ENCODE measurements around the gene PLA2G7.

Gene PLA2G7

GRCh38 chr6:46687619-46688097 is 47.5 kb downstream of the PLA2G7 start, which contains the start of gene TDRD6:
TSS of gene TDRD6 (plus strand) at chr6:46687885. CDS start at chr6:46688129, 244 bp downstream.
- DNase-seq, result no peak

DNA sequence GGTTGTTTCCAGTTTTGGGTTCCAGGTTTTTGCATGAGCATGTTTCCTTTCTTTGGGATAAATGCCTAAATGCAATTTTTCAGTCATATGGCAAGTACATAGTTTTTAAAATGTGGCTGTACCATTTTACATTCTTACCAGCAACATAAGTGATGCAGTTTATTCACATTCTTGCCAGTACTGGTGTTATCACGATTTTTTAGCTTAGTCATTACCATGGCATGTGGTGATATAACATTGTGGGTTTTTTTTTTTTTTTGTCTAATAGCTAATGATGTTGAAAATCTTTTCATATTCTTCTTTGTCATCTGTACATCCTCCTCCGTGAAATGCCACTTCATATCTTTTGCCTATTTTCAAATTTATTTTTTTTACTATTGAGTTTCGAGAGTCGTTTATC is 50.4 kb downstream of the PLA2G7 start:
- no peak for DNase-seq

DNA sequence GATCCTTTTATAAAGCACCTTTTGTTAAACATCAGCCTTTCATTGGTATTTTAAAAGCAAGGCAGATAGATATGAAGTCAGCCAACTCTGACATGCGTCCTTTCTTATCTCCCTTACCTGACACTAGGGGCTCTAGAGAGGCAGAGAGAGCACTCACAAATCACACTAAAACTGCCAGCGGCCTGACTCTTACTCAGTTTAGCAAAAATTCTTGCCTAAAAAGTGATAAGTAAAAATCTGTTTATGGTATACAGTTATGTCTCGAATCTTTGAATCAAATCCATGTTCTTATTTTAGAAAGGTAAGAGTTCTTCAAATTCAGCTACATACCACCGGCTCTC is 57.9 kb downstream of the PLA2G7 start:
- no peak for DNase-seq

GRCh38 chr6:46676604-46677313 is 58.4 kb downstream of the PLA2G7 start:
- DNase-seq, result no peak

DNA sequence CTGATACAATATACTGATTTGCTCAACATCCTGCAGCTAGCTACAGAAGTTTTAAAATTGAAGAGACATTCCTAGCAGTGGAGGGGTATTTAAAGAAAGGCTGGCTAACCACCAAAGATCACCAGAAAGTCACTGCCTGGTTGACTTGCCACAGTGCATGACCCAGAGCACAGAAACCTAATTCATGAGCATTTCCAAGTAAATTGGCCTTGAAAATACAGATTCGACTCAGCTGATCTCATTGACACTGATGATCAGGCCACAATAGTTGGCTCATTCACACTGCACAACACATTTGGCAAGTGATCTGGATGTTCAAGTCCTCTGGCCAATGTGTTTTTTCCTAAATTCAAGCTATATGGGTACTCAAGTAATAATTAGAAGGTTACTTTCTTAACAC is 60.8 kb downstream of the PLA2G7 start:
- DNase-seq, result no peak

- DNase-seq, result no peak
These were observed 67.8 kb downstream of the PLA2G7 start for GRCh38 chr6:46667377-46667776.

- DNase-seq, result no peak
These were observed 73.7 kb downstream of the PLA2G7 start for GRCh38 chr6:46661483-46661882.

DNA sequence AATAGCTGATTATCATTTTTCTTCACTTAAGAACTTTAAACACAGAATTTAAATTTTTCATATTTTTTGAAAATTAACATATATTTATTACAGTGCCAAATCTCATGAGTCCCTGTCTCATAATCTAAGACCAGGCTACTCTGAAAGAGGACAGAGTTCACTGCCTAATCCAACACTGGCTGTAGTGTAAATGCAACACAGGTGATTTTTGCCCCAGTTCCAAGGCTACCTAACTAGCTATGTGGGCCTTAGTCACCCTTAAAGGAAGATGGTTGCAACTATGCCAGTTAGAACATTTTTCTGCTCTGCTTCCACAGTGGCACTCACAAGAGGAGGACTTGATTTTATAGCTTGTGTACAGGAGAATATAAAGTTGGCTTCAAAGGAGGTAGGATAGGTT is 77.5 kb downstream of the PLA2G7 start:
- no peak for DNase-seq

- no peak for DNase-seq
These were observed 79.4 kb downstream of the PLA2G7 start for GRCh38 chr6:46655803-46656202.

Measured in NCI-H345 (cell line).